HG03025 (cell line): Measurements from ENCODE around the gene PDE8A.

Experiments
- ATAC-seq: cut with Tn5 transposase; IDR thresholded peaks from one replicate; pipeline ENCODE4 v1.9.1; 2021; ENCODE audit warnings: mild to moderate bottlenecking, moderate library complexity; ENCODE audit not compliant: unreplicated experiment, low FRiP score

PDE8A gene

DNA sequence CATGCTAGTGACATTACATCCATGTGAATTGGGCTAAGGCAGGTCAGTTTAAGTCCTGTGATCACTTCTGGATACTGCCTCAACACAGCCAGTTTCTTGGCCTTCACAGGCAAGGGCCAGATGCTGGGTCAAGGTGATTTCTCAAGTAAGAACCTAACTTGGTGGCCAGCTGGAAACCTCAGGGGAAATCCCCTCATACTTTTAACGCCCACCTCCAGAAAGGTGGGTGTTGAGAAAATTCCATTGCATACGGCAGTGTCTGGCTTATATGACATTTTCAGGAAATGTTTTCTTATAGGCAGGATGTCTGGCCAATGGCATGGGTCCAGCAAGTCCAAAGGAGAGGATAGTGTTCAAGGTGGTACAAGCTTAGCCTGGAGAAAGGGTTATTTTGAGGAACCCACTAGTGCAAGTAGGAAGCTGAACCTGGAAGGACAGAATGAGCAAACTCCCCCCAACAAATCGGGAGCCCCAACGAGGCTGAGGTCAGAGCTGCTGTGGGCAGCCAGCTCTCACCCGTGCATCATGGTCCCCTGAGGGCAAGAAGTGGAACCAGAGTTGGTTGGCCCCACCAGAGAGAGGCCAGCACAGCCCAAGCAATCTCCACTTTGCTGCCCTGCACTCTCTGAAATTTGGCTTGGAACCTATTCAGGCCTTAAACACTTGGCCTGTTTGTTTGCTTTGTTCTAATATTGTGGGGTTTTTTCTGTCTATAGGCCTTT, 135.4 kb downstream of the PDE8A start:
- no peak for ATAC-seq

DNA sequence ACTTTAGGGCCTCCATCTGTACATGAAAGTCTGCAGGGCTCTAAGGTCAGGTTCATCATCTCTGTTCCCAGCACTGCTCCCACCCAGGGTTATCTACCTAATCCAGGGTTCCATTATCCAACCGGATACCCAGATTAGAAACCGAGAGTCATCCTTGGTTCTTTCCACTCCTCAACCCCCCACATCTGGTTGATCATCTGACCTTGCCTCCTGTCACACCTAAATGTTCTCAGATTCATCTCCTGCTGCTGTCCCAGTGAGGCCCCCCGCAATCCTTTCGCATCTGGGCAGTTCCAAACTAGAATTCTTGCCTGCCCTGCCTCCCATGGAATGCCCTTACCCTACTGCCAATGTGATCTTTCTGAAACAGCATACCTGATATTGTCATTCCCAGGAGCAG, 136.5 kb downstream of the PDE8A start:
- no peak for ATAC-seq

GRCh38 chr15:85118581-85118980, 136.9 kb downstream of the PDE8A start:
- no peak for ATAC-seq

- ATAC-seq, result no peak
These were observed 138.9 kb downstream of the PDE8A start for GRCh38 chr15:85120351-85121113.

DNA sequence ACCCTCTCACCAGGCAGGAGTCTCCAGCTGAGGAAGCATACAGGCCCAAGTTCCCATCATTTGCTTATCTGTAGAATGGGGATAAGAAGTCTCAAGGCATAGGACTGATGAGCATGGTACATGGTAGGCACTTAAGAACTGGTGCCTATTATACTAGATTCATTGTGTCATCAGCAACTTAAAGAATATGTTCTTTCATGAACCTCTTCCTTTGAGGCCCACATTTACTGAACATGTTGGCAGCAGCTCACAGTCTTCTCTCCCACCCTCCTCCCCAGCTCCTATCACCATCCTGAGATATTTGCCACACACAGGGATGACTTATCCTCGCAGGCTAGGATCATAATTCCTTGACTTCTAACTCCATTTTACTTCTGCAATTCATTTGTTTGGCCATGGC, 142.5 kb downstream of the PDE8A start:
- ATAC-seq, result no peak

- no peak for ATAC-seq
These were observed 143.5 kb downstream of the PDE8A start for GRCh38 chr15:85125056-85125661.

DNA sequence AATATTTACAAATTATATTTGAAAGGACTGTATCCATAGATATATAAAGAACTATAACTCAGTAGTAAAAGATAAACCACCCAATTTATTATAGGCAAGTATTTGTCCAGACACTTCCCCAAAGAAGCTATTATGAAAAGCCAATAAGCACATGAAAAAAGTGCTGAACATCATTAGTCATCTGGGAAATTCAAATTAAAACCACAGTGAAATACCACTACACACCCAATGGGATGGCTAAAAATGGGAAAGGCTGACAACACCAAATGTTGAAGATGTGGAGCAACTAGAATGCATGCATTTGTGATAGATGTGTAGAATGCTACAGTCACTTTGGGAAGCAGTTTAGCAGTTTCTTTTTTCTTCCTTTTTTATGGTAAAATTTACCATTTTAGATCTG, 147.0 kb downstream of the PDE8A start:
- no peak for ATAC-seq

DNA sequence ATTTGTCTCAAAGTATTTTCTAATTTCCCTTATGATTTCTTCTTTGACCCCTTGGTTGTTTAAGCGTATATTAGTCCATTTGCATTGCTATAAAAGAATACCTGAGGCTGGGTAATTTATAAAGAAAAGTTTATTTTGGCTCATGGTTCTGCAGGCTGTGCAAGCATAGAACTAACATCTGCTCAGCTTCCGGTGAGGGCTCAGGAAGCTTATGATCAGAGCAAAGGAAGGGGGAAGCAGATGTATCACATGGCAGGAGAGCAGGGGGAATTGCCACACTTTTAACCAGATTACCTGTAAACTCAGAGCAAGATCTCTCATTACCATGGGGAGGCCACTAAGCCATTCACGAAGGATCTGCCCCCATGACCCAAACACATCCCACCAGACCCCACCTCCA, 148.2 kb downstream of the PDE8A start:
- ATAC-seq, result no peak

DNA sequence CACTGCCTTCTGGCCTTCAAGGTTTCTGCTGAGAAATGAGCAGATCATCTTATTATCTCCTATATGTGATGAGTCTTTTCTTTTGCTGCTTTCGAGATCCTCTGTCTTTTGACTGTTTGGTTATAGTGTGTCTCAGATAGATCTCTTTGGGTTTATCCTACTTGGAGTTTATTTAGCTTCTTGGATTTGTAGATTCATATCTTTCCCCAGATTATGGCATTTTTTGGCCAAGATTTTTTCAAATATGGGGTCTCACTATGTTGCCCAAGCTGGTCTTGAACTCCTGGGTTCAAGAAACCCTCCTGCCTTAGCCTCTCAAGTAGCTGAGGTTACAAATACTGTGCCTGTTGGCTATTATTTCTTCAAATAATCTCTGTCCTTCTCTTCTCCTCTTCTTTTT, 150.3 kb downstream of the PDE8A start:
- ATAC-seq, result no peak

- no peak for ATAC-seq
These were observed 152.1 kb downstream of the PDE8A start for GRCh38 chr15:85133709-85134108.

- no peak for ATAC-seq
These were observed 156.0 kb downstream of the PDE8A start for GRCh38 chr15:85137489-85138168.

DNA sequence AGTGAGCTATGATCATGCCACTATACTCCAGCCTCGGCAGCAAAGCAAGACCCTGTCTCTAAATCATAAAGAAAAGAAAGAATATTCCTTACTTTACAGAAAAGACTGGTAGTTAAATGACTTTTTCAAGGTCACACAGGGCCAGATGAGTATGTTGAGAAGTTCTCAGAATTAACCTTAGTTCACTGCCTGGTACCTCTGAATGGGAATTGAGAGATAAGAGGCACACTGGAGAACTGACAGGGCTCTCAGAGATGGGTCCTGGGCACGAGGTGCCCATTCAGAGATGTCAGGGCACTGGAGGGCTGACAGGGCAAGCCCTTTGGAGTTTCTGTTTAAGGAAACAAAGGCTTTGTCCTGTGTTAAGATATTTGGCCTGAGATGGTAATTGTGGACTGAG, 157.7 kb downstream of the PDE8A start:
- ATAC-seq, result no peak

- no peak for ATAC-seq
These were observed 160.1 kb downstream of the PDE8A start for GRCh38 chr15:85141726-85142125.

- no peak for ATAC-seq
These were observed 160.7 kb downstream of the PDE8A start for GRCh38 chr15:85142312-85142711.

DNA sequence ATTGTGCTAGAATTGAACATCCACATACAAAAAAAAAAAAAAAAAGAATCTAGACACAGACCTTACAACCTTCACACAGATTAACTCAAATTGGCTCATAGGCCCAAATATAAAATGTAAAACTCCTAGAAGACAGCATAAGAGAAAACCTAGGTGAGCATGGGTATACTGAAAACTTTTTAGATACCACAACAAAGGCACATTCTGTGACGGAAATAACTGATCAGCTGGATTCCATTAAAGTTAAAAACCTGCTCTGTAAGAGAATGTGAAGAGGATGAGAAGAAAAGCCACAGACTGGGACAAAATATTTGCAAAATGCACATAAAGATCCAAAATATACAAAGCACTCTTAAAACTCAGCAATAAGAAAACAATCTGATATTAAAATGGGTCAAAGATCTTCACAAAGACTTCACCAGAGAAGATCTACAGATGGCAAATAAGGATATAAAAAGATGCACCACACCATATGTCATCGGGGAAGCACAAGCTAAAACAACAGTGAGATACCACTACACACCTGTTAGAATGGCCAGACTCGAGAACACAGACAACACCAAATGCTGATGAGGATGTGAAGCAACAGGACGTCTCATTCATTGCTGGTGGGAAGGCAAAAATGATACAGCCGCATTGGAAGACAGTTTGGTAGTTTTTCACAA, 167.9 kb downstream of the PDE8A start:
- no peak for ATAC-seq

- ATAC-seq, result no peak
These were observed 168.4 kb downstream of the PDE8A start for GRCh38 chr15:85150130-85150480.

- no peak for ATAC-seq
These were observed 169.5 kb downstream of the PDE8A start for GRCh38 chr15:85151145-85151544.

DNA sequence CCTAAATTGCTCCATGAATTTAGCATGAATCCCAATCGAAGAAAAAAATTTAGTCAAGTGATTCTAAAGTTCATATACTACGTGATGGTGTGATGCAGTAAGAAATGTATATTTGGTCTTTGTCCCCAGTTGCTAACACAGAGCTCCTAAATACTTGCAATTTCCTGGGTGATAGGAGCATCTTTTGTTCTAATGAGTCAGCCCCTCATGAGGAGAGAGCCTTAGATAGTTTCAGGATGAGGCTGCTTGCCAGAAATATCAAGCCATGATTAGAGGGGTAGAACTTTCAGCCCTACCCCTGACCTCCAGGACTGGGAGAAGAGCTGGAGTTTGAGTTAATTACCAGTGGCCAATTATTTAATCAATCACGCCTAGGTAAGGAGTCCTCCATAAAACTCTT, 170.2 kb downstream of the PDE8A start:
- ATAC-seq, result no peak

GRCh38 chr15:85154061-85154460, 172.4 kb downstream of the PDE8A start:
- ATAC-seq, result no peak

DNA sequence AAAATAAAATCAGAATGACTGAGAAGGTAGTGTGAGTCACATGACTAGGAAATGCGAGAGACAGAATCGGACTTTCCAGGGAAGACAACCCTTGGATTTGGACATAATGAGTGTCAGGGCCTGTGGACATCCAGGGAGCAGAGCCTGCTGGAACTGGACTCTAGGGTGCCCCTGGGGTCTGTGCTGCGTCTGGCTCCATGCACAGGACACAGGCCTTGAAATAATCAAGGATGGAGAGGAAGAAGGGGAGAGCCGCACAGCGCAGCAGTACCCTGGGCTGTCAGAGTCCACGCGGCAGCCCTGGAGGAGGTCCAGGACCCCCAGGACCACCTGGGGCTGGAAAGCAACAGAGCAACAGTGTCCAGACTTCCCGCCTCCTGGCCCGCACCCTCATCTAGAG, 173.7 kb downstream of the PDE8A start:
- no peak for ATAC-seq

DNA sequence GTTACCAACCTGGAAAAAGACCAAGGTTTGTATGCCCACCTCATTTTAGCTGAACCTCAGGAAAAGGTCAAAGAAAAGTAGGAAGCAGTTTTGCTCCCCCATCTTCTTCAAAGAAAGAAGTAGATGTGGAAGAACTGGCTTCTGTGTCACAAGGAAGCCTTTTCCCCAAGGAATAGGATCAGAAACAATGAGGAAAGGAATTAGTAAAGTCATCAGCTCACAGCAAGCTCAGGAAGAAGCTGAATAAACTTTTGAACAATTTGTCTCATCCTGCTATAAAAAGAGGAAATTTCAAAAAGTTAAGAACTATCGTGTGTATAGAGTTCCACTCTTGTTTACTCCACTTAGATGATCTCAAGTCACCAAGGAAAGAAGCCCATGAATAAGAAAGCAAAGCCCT, 174.2 kb downstream of the PDE8A start:
- no peak for ATAC-seq
